Neural cell (in vitro differentiated cells): ENCODE measurements around the gene ZNF845. TPM values are rescaled to one million over a fixed set of nuclear protein-coding genes. Genes with fewer than 3 reads are reported as not detected.

Experiments
- H2AFZ ChIP-seq: fragments of 200-600, 300-800 bp; sonication (generic), shearing (Covaris generic); 2 replicates; pipeline ENCODE4 v1.6.0; 2014; ENCODE audit warnings: low read depth, mild to moderate bottlenecking, antibody characterized with exemption, low read length, moderate library complexity
- H3F3A ChIP-seq: fragments of 200-600 bp; shearing (Covaris generic); 2 replicates; pipeline ENCODE4 v1.6.1; 2016; ENCODE audit warnings: mild to moderate bottlenecking, moderate library complexity, mixed read lengths, antibody characterized with exemption, low read length; ENCODE audit not compliant: insufficient read depth, poor library complexity, severe bottlenecking
- H3K27ac ChIP-seq: fragments of 200-600, 300-800 bp; sonication (generic), shearing (Covaris generic); 2 replicates; pipeline ENCODE4 v1.5.1; 2014; ENCODE audit warnings: mild to moderate bottlenecking, low read length, moderate library complexity
- H3K27me3 ChIP-seq: fragments of 300-800, 200-600 bp; sonication (generic), shearing (Covaris generic); 2 replicates; pipeline ENCODE4 v1.6.0; 2014; ENCODE audit warnings: mild to moderate bottlenecking, low read depth, low read length, moderate library complexity; ENCODE audit not compliant: insufficient read depth
- H3K36me3 ChIP-seq: fragments of 300-800, 200-600 bp; sonication (generic), shearing (Covaris generic); 2 replicates; pipeline ENCODE4 v1.5.1; 2014; ENCODE audit warnings: mild to moderate bottlenecking, antibody characterized with exemption, low read length, moderate library complexity; ENCODE audit not compliant: insufficient read depth
- H3K4me2 ChIP-seq: fragments of 300-800, 200-600 bp; sonication (generic), shearing (Covaris generic); 2 replicates; pipeline ENCODE4 v1.6.0; 2014; ENCODE audit warnings: mild to moderate bottlenecking, low read length
- H3K4me3 ChIP-seq: fragments of 300-800, 200-600 bp; sonication (generic), shearing (Covaris generic); 2 replicates; pipeline ENCODE4 v1.5.1; 2014; ENCODE audit warnings: mild to moderate bottlenecking, low read length, moderate library complexity
- H3K79me2 ChIP-seq: fragments of 200-600 bp; shearing (Covaris generic); replicated peaks from 2 replicates; pipeline ENCODE4 v1.6.0; 2014; ENCODE audit warnings: mild to moderate bottlenecking, low read length, moderate library complexity; ENCODE audit not compliant: insufficient read depth
- H3K9ac ChIP-seq: fragments of 300-800, 200-600 bp; sonication (generic), shearing (Covaris generic); 2 replicates; pipeline ENCODE4 v1.6.1; 2016; ENCODE audit warnings: mild to moderate bottlenecking, low read length, mixed read lengths
- H3K9me2 ChIP-seq: fragments of 200-600 bp; shearing (Covaris generic); 2 replicates; pipeline ENCODE4 v1.6.1; 2016; ENCODE audit warnings: mild to moderate bottlenecking, low read length, mixed read lengths; ENCODE audit not compliant: insufficient read depth
- H3K9me3 ChIP-seq: fragments of 200-600, 300-800 bp; sonication (generic), shearing (Covaris generic); 2 replicates; pipeline ENCODE4 v1.6.1; 2016; ENCODE audit warnings: mild to moderate bottlenecking, mixed run types, low read length, moderate library complexity, mixed read lengths
- H4K20me1 ChIP-seq: fragments of 200-600 bp; shearing (Covaris generic); 2 replicates; pipeline ENCODE4 v1.6.1; 2016; ENCODE audit warnings: mild to moderate bottlenecking, mixed run types; ENCODE audit not compliant: insufficient read depth
- CTCF ChIP-seq: fragments of 450-650 bp; IDR thresholded peaks from 2 replicates; pipeline ENCODE4 v1.5.1; 2014; ENCODE audit warnings: antibody characterized with exemption, mild to moderate bottlenecking, moderate library complexity; ENCODE audit not compliant: poor library complexity, severe bottlenecking
- EP300 ChIP-seq: fragments of 450-650 bp; conservative IDR thresholded peaks from 2 replicates; pipeline ENCODE4 v1.6.1; 2014; ENCODE audit warnings: antibody characterized with exemption, mild to moderate bottlenecking, moderate library complexity; ENCODE audit not compliant: poor library complexity, severe bottlenecking
- EZH2 ChIP-seq: fragments of 200-600, 300-800 bp; shearing (Covaris generic), sonication (generic); IDR thresholded peaks from 2 replicates; pipeline ENCODE4 v1.6.1; 2014; ENCODE audit warnings: antibody characterized with exemption, low read length, borderline replicate concordance, mild to moderate bottlenecking; ENCODE audit not compliant: insufficient read depth, poor library complexity, severe bottlenecking
- MXI1 ChIP-seq: fragments of 450-650 bp; conservative IDR thresholded peaks from 2 replicates; pipeline ENCODE4 v1.6.1; 2014; ENCODE audit warnings: antibody characterized with exemption, mild to moderate bottlenecking; ENCODE audit not compliant: poor library complexity, severe bottlenecking
- POLR2AphosphoS5 ChIP-seq: IDR thresholded peaks from 2 replicates; pipeline ENCODE4 v1.6.1; 2012
- RAD21 ChIP-seq: fragments of 450-650 bp; conservative IDR thresholded peaks from 2 replicates; pipeline ENCODE4 v1.6.1; 2014; ENCODE audit warnings: antibody characterized with exemption, mild to moderate bottlenecking, moderate library complexity
- REST ChIP-seq: IDR thresholded peaks from 2 replicates; pipeline ENCODE4 v1.6.1; 2012; ENCODE audit warnings: borderline replicate concordance
- SMC3 ChIP-seq: fragments of 450-650 bp; conservative IDR thresholded peaks from 2 replicates; pipeline ENCODE4 v1.6.1; 2014; ENCODE audit warnings: antibody characterized with exemption, mild to moderate bottlenecking, moderate library complexity; ENCODE audit not compliant: poor library complexity
- TAF1 ChIP-seq: IDR thresholded peaks from 2 replicates; pipeline ENCODE4 v1.6.1; 2012; ENCODE audit warnings: low read depth
- polyA minus RNA-seq: library from RNA; depleted of rRNA, polyadenylated mRNA; stranded (reverse); fragments of >200 nt; gene quantifications from 2 replicates; pipeline ENCODE4 v1.2.3, GENCODE V29; 2014
- polyA plus RNA-seq: library from polyadenylated mRNA; depleted of rRNA; stranded (reverse); fragments of >200 nt; gene quantifications from 2 replicates; pipeline ENCODE4 v1.2.3, GENCODE V29; 2014

Gene ZNF845
- polyA plus RNA-seq, result 6.1 and 6.8 TPM in 2 replicates
- polyA minus RNA-seq, result 32.1 and 37.4 TPM in 2 replicates

GRCh38 chr19:53333463-53334449 is at the start of gene ZNF845:
Gene ZNF845, plus strand, starts transcription at chr19:53333749. Its CDS starts 7,559 bp downstream, at chr19:53341308.
- peak within 1 kb of the TSS; percentile 90 for H2AFZ ChIP-seq
- H3K9me2 ChIP-seq, result no peaks in the 10 kb centered on the region
- H3K4me2 ChIP-seq, result peak within 1 kb of the TSS; percentile 38
- H3K79me2 ChIP-seq, result no peaks in the 10 kb centered on the region
- H3K27ac ChIP-seq, result peak within 1 kb of the TSS; percentile 53
- H3K36me3 ChIP-seq, result no peaks in the 10 kb centered on the region
- no peaks in the 10 kb centered on the region for H3F3A ChIP-seq
- peak; percentile 27 for TF ChIP-seq RAD21
- peak; percentile 86 for TF ChIP-seq MXI1
- TF ChIP-seq SMC3, result peak; percentile 3
- TF ChIP-seq EZH2, result no peak
- TF ChIP-seq TAF1, result no peak
- TF ChIP-seq EP300, result no peak
- peak; percentile 62 for TF ChIP-seq POLR2AphosphoS5
- peak; percentile 9 for TF ChIP-seq REST
- no peak for TF ChIP-seq CTCF
- peak within 1 kb of the TSS; percentile 86 for H3K4me3 ChIP-seq
- no peaks in the 10 kb centered on the region for H3K9me3 ChIP-seq
- peak within 1 kb of the TSS; percentile 69 for H3K9ac ChIP-seq
- no peaks in the 10 kb centered on the region for H3K27me3 ChIP-seq
- H4K20me1 ChIP-seq, result no peaks in the 10 kb centered on the region

- Histone ChIP-seq H4K20me1 (no peaks in the 10 kb centered on the region), H2AFZ (no peak overlapping the region), H3K36me3 (no peaks in the 10 kb centered on the region), H3F3A (no peaks in the 10 kb centered on the region), H3K9me2 (no peaks in the 10 kb centered on the region), H3K4me3 (no peak overlapping the region), H3K4me2 (no peak overlapping the region), H3K27me3 (no peaks in the 10 kb centered on the region), H3K79me2 (no peaks in the 10 kb centered on the region), H3K9me3 (no peaks in the 10 kb centered on the region), H3K9ac (no peak overlapping the region), H3K27ac (no peak overlapping the region)
- TF ChIP-seq TAF1 (no peak), EP300 (no peak), CTCF (no peak), SMC3 (no peak), EZH2 (no peak), REST (no peak), POLR2AphosphoS5 (no peak), MXI1 (no peak), RAD21 (no peak)
Measured at GRCh38 chr19:53285087-53285486, 48.5 kb upstream of the ZNF845 start.
